Chondrocyte (in vitro differentiated cells): ENCODE results near the gene SERPINB10. TPM values are rescaled to one million over a fixed set of nuclear protein-coding genes. Genes with fewer than 3 reads are reported as not detected.
"Not testable (repeated sequence)": the region's sequence is repeated elsewhere in the genome, so short reads cannot be mapped to it uniquely, and the experiment has no call there.

Experiments
- DNase-seq: peaks from one replicate; pipeline ENCODE4 v3.0.0; 2021; ENCODE audit warnings: mixed read lengths, low spot score
- H3K27ac Mint-ChIP-seq: one replicate; pipeline ENCODE4 v1.8.0; 2021; ENCODE audit warnings: mild to moderate bottlenecking, moderate library complexity, mixed read lengths; ENCODE audit not compliant: unreplicated experiment
- H3K27me3 Mint-ChIP-seq: 2 replicates; pipeline ENCODE4 v1.8.0; 2021; ENCODE audit warnings: low read depth, mixed read lengths
- H3K36me3 Mint-ChIP-seq: 2 replicates; pipeline ENCODE4 v1.8.0; 2021; ENCODE audit warnings: low read depth, mixed read lengths
- H3K4me1 Mint-ChIP-seq: 2 replicates; pipeline ENCODE4 v1.8.0; 2021; ENCODE audit warnings: low read depth, mild to moderate bottlenecking, mixed read lengths
- H3K4me3 Mint-ChIP-seq: one replicate; pipeline ENCODE4 v1.8.0; 2021; ENCODE audit warnings: mild to moderate bottlenecking, moderate library complexity, mixed read lengths; ENCODE audit not compliant: unreplicated experiment
- H3K9me3 Mint-ChIP-seq: 2 replicates; pipeline ENCODE4 v1.8.0; 2021; ENCODE audit warnings: low read depth, mixed read lengths
- CTCF ChIP-seq: fragments of 200-600 bp; sonication (generic); IDR thresholded peaks from 2 replicates; pipeline ENCODE4 v1.5.0; 2021; ENCODE audit warnings: antibody characterized with exemption, mild to moderate bottlenecking, moderate library complexity
- total RNA-seq: library from RNA; stranded (reverse); gene quantifications from 3 replicates; pipeline ENCODE4 v1.2.1, GENCODE V29; 2021

SERPINB10 gene
- total RNA-seq, 1 donor from 2014 or later: not detected

GRCh38 chr18:63928331-63928730, 20.6 kb downstream of the SERPINB10 start:
- TF ChIP-seq CTCF: no peak
- DNase-seq: no peak
- Mint-ChIP-seq H3K27ac (no peak overlapping the region), H3K4me3 (no peak overlapping the region), H3K27me3 (peaks cover 33% of the 10 kb centered on the region), H3K9me3 (peaks cover 3% of the 10 kb centered on the region), H3K4me1 (no peaks in the 10 kb centered on the region), H3K36me3 (no peaks in the 10 kb centered on the region)

DNA sequence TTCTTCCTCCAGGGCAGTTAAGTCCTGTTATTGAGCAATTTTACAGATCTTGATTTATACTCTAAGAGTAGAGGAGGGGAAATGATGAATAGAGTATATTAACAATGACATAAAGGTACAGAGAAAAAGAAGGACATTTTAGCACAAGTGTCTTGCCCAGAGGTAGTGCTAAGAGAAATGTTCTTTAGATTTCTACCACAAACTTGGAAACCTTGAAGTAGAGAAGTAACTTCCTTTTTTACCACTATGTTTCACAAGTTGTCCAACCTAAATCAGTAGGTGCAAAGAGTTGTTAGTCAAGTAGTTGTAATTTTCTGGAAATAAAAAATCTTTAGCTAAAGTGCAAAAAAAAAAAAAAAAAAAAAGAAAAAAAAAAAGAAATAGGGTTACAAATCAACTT, 21.6 kb downstream of the SERPINB10 start:
- H3K9me3 Mint-ChIP-seq, H3K27ac Mint-ChIP-seq, H3K4me1 Mint-ChIP-seq, DNase-seq, H3K36me3 Mint-ChIP-seq, H3K4me3 Mint-ChIP-seq: not testable (repeated sequence)
- H3K27me3 Mint-ChIP-seq: peaks cover 28% of the 10 kb centered on the region

DNA sequence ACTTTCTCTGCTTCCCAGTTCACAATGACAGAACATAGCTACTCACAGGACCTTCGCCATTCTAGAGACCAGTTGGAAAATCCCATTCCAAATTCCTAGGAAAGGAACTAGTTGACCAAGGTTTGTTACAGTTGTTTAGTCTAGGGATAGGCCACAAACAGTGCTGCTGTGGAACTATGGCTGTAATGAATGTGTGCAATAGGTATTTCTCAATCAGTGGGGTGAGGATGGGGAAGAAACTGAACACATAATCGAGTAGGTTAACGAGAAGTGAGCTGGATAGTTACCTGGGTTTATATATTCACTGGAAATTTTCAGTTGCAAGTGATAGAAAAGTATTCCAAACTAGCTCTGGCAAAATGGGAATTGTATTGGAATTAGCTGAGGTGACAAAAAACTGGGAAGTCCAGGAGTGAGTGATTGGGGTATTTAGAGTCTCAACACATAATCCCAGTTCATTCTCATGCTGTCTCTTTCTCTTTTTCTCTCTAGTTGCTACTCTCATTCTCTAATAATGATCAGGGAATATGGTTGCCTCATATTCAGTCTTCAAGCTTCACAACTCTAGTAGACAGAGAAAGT, 23.1 kb downstream of the SERPINB10 start:
- no peak overlapping the region for H3K27ac Mint-ChIP-seq
- no peak for DNase-seq
- H3K27me3 Mint-ChIP-seq: peaks cover 26% of the 10 kb centered on the region
- no peak overlapping the region for H3K4me3 Mint-ChIP-seq
- peaks cover 3% of the 10 kb centered on the region for H3K9me3 Mint-ChIP-seq
- TF ChIP-seq CTCF: no peak
- H3K4me1 Mint-ChIP-seq: no peaks in the 10 kb centered on the region
- H3K36me3 Mint-ChIP-seq: no peaks in the 10 kb centered on the region

- Mint-ChIP-seq H3K27ac (no peak overlapping the region), H3K4me1 (peaks cover 5% of the 10 kb centered on the region), H3K36me3 (no peaks in the 10 kb centered on the region), H3K27me3 (peaks cover 9% of the 10 kb centered on the region), H3K9me3 (no peaks in the 10 kb centered on the region), H3K4me3 (peak overlapping the region; percentile 64)
- TF ChIP-seq CTCF: peak; percentile 83
- peak; percentile 90 for DNase-seq
These were observed 28.6 kb downstream of the SERPINB10 start for GRCh38 chr18:63936156-63936931.

DNA sequence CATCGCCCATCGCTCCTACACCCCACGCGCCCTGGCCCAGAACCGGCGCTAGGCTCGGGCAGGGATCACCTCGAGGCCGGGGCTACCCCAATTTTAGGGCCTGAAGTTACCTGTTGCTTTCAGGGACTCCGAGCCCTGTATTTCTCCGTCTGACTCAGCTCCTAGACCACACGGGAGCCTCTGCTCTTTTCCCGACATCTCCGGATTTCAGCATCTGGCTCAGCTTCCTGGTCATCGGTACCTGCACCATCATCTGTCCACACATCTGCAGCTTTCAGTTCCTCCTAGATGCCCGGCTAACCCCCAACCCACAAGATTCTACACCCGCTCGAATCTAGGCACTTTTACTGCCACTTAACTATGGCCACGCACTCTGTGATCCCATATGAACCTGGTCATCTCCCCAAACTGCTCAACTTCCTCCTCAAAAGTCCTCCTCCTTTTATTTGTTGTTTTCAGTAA, 29.2 kb downstream of the SERPINB10 start:
- no peak for DNase-seq
- Mint-ChIP-seq H3K4me1 (peaks cover 5% of the 10 kb centered on the region), H3K27ac (no peak overlapping the region), H3K36me3 (peaks cover 2% of the 10 kb centered on the region), H3K27me3 (peaks cover 6% of the 10 kb centered on the region), H3K4me3 (no peak overlapping the region), H3K9me3 (peaks cover 2% of the 10 kb centered on the region)
- TF ChIP-seq CTCF: no peak
